A549 (cell line): ENCODE results near the gene RNF10.

Source experiments
- CHD2 ChIP-seq: fragments of 150-350 bp; IDR thresholded peaks from 2 replicates; pipeline ENCODE4 v1.6.1; 2014; ENCODE audit warnings: low read length; ENCODE audit not compliant: partially characterized antibody
- CHD4 ChIP-seq: fragments of 200-600 bp; sonication (generic); IDR thresholded peaks from 2 replicates; pipeline ENCODE4 v1.6.1; 2016; ENCODE audit warnings: antibody characterized with exemption, mild to moderate bottlenecking, borderline replicate concordance
- EP300 ChIP-seq, 2 experiments: fragments of >200 bp; sonication (Bioruptor Twin); formaldehyde crosslinking; IDR thresholded peaks; 2 replicates in 1 of 2; 3 replicates in 1 of 2; pipeline ENCODE4 v1.6.1; 2016 to 2017
- MAZ ChIP-seq: fragments of 150-350 bp; IDR thresholded peaks from 2 replicates; pipeline ENCODE4 v1.6.1; 2014; ENCODE audit warnings: antibody characterized with exemption, low read depth, low read length, borderline replicate concordance
- POLR2A ChIP-seq: IDR thresholded peaks from 2 replicates; pipeline ENCODE4 v1.6.1; 2012; ENCODE audit warnings: mild to moderate bottlenecking, low read length
- RFX5 ChIP-seq: fragments of 450-650 bp; IDR thresholded peaks from 2 replicates; pipeline ENCODE4 v1.7.1; 2014; ENCODE audit warnings: antibody characterized with exemption, mild to moderate bottlenecking, moderate library complexity
- TF ChIP-seq, protein P1 (sequence below): fragments of >200 bp; sonication (Bioruptor Twin); formaldehyde crosslinking; IDR thresholded peaks from 3 replicates; pipeline ENCODE4 v1.5.1; 2016
- TF ChIP-seq, protein P2 (sequence below): IDR thresholded peaks from 2 replicates; pipeline ENCODE4 v1.6.1; 2012

DNA sequence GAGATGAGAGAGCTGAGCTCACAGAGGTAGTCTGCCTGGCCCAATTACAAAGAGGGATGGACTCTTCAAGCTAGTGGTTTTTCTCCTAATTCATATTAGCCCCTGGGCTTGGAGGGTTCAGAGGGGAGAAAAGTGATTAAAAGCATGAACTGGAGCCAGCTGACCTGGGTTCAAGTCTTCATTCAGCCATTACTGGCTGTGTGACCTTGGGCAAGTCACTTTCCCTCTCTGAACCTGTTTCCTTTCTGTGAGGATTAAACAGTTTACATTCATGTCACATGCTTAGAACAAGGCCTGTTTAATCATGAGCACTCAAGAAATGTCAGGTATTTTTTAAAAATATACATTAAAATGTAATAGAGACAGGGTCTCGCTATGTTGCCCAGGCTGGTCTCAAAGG, 54.2 kb downstream of the RNF10 start:
- TF ChIP-seq MAZ: no peak
- no peak for TF ChIP-seq POLR2A
- TF ChIP-seq, protein P1, sequence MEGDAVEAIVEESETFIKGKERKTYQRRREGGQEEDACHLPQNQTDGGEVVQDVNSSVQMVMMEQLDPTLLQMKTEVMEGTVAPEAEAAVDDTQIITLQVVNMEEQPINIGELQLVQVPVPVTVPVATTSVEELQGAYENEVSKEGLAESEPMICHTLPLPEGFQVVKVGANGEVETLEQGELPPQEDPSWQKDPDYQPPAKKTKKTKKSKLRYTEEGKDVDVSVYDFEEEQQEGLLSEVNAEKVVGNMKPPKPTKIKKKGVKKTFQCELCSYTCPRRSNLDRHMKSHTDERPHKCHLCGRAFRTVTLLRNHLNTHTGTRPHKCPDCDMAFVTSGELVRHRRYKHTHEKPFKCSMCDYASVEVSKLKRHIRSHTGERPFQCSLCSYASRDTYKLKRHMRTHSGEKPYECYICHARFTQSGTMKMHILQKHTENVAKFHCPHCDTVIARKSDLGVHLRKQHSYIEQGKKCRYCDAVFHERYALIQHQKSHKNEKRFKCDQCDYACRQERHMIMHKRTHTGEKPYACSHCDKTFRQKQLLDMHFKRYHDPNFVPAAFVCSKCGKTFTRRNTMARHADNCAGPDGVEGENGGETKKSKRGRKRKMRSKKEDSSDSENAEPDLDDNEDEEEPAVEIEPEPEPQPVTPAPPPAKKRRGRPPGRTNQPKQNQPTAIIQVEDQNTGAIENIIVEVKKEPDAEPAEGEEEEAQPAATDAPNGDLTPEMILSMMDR: no peak
- TF ChIP-seq RFX5: no peak
- no peak for TF ChIP-seq EP300 (IDR thresholded peaks at IDR 0.05)
- no peak for TF ChIP-seq CHD4
- no peak for TF ChIP-seq CHD2
- TF ChIP-seq, protein P2, sequence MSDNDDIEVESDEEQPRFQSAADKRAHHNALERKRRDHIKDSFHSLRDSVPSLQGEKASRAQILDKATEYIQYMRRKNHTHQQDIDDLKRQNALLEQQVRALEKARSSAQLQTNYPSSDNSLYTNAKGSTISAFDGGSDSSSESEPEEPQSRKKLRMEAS: no peak
